Right renal cortex interstitium (tissue), 3 donors: ENCODE measurements around the gene C6orf89. TPM values are rescaled to one million over a fixed set of nuclear protein-coding genes. Genes with fewer than 3 reads are reported as not detected.
"Not testable (repeated sequence)": the region's sequence is repeated elsewhere in the genome, so short reads cannot be mapped to it uniquely, and the experiment has no call there.

Experiments
- DNase-seq, 3 donors: peaks; one replicate each; pipeline ENCODE4 v3.0.0-alpha.2; 2013; ENCODE audit warnings: low read depth in 3 of 3, low spot score in 2 of 3
- polyA plus RNA-seq, 3 donors: library from polyadenylated mRNA; unstranded; fragments of 120-200 nt; gene quantifications; one replicate each; pipeline ENCODE4 v1.2.1, GENCODE V29; 2013; ENCODE audit not compliant: insufficient read length in 3 of 3

C6orf89 gene
- polyA plus RNA-seq, 3 donors: 46.9 to 49.8 (median 48.8) TPM

DNA sequence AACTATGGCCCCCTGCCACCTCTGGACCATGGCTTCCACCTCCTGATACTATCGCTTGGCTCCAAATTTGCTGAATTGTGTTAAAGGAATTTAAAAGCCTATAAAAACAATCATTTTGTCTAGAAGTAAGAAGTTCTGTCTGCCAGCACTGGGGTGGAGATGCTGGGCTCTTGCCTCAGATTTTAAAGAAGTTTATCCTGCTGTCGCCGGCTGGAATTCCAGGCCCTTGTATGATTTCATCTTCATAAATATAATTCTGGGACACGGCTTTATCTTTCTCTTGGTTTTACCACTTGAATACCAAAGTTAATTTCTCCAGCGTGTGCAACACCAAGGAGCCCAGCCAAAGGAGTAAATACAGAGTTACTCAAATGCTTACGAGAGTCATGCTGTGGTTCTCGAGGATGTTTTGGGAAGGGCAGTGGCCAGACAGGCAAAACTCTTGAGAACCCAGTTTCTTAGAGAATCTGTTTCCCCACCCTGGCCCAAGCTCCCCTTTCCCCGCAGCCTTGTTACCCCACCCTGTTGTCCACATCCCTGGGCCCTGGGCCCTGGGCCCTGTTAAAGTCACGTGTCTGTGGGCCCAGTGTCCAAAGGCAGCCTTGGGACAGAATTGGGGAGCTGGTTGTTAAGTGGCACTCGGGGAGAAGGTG is 31.9 kb downstream of the C6orf89 start:
- no peak for DNase-seq

DNA sequence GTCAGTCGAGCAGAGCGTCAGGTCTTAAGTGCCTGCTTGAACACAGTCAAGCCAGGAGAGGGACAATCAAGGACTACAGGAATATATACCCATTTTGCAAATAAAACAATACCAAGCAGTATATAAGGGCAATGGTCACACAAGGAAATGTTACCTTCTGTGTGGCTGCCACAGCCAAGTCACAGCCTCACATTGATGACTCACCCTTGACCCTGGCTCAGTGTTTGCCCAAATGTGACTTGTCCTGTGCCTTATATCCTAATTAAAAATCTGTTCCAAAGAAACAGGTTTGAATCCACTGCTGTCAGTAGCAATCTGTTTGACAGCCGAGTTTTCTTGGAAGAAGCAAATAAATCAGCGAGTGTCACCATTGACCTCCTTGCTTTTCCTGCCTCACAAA is 34.3 kb downstream of the C6orf89 start:
- no peak for DNase-seq

DNA sequence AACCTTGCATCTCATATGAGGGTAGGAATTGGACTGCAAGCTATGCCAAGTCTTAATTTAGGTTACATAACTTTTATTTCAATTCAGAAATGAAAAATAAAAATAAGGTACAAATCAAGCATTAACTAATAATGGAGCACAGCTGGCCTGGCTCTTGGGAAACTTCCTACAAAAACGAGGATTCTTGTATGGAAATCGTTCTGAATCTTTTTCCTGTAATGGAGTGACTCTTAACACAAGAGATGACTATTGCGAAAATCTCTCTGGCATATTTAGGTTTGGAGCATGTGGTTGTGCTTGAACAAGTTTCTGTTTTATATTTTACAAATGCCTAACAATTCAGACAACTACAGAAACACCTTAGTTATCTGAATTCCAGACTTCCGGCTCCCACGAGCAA is 34.8 kb downstream of the C6orf89 start:
- DNase-seq: no peak

DNA sequence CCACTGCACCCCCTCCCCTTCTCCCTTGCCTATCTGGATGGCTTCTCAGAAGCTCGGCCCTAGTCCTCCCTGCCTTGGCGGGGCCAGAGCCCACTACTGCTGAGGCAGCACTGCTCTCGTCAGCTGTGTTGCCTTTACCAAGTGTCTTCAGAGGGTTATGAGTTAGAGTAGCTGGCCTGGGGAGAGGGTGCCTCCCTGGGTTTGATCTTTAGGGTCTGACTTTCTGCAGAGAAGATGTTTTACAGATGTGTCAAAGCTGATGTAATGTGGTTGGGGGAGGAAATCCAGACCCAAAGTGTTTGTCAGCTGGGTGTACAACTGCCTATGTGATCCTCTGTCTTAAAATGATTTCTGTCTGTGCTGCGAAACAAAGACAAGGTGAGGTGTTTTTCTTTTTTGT is 38.4 kb downstream of the C6orf89 start:
- no peak for DNase-seq

DNA sequence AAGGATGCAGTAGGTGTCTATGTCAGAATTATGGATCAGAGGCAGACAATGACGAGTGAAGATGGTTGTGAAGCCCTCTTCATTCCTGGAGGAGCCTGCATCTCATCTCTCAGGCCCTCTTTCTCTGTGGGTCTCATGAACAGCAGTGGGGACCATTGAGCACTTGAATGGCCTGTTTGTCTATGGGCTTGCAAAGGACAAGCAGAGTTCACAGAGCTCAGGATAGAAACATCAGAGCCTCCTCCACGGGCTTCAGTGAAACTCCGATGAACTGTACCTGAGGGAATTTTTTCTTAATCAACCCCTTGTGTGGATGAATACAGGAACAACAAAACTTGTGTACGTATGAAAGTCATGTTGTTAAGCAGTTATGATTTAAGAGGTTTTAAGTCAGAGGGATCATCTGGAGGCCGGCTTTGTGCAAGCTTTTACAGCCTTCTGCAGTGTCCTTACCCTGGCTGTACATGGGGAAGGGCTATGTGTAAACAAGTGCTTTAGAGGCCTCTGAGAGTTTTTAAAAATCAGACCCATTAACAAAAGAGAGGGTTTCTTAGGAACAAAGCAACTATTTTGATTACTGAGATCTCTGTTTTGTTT is 39.1 kb downstream of the C6orf89 start:
- no peak for DNase-seq

DNA sequence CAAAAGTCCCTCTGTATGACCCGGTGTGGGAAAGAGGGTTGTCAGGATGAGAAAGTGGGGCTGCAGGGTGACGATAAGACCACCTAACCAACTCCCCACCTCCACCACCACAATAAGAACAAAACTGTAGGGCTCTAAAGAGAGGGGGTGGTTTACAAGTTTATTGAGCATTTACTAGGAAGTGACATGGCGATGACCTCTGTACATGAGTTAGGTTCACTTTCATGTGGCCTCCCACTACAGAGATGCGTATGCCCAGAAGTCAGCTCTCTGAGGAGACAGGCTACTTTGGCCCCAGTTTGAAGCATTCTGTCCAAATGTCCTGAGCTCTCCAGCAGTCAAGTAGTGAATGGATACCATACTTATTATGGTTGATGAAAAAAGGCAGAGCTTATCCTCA is 40.1 kb downstream of the C6orf89 start:
- DNase-seq: no peak

DNA sequence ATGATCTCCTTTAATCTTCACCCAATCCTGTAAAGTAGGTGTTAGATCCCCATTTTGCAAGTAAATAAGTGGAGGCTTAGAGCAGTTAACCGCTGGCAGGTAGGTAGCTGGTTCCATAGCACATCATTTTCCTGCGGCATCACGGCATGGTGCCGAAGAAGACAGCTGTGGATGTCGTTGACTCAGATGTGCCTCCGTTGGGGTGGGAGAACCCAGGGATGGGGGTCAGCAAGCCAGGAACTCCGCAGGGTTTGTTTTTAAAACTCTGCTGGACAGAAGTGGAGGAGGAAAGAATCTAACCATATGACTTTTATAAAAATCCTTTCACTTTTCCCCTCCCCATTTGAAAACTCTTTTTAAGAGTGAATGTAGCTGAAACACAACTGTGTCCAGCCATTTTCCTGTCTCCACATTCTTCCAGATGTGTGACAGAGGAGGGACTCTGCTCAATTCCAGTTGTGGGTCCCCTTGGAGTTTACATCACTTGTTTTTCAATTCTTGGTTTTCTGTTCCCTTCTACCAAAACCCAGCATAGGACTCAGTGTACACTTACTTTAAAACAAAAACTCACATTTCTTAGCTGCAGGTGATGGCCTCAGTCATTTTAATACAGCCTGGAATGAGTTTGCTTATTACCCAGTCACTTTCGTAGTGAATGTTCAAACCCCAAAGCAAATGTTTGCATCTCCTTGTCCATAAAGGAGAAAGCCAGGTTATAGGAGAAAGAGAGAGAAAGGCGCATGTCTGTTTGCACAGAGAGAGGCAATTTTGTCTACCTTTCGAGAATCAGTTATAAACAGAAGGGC is 41.2 kb downstream of the C6orf89 start:
- DNase-seq: no peak

DNA sequence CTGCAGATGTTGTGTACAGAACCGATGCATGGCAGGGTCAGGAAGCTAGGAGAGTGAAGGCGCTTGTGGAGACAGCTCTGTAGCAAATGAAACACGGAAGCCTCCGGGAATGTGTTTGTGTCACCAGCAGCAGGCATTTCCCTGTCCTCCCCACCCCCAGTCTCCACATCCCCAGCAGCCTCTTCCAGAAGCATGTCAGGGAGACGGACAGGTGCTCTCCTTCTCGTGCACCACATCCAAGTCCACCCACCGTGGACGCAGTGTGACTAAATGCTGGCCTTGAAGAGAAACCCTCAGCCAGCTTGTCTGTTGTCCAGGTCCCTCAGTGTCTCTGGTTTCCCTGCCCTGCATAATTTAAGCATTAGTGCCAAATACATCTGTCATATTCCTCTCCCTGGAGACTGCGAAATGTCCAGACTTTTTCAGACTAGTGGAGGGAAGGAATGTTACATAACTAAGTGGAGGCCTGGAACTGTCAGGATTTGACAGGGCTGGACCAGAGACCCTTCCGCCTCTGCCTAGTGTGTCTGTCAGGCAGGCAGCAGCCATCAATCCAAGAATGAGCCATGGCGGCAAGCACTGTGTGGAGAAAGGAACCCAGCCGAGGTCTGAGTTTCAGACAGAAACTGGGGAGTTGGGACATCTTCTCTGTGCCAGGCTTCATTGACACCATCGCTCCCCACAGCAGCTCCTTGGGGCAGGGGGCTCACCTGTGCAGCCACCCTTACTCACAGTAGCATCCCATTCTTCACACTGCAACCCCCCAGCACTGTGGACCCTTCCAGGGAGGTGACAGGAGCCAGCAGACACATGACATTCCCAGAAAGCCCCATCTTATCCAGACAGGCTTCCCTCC is 42.2 kb downstream of the C6orf89 start:
- no peak for DNase-seq

DNA sequence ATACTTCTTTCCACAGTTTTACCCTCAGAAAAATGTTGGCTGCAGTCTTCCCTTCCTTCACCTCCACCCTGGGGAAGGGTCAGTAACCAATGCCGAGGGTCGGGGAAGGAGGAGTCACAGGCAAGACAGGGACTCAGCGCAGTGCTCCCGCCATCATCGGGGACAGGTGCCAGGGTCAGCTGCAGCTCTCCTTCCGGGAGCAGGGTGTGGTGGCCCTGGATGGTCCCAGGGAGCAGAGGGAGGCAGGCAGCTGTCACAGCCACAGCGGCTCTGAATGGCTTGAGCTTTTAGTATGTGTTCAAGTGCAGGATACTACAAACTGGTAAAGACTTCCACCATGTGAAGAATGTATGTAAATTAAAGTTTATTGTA is 42.8 kb downstream of the C6orf89 start:
- DNase-seq: no peak

DNA sequence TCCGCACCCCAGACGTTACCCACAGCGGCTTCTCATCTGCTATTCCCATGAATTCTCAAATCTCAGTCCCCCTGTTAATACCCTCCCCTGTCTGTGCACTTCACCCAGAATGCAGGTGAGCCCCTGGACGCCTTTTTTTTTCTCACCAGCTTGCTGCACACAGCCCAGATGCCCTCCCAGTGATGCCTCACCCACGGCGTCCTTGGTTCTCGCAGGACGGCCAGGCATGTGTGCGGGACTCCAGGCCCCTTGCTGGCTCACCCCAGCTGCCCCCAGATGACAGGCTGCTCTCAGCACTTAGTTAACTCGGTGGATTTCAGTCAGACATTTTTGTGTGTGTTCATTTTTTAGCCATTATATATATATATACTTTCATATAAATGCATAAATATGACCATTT is 43.4 kb downstream of the C6orf89 start:
- DNase-seq: no peak

DNA sequence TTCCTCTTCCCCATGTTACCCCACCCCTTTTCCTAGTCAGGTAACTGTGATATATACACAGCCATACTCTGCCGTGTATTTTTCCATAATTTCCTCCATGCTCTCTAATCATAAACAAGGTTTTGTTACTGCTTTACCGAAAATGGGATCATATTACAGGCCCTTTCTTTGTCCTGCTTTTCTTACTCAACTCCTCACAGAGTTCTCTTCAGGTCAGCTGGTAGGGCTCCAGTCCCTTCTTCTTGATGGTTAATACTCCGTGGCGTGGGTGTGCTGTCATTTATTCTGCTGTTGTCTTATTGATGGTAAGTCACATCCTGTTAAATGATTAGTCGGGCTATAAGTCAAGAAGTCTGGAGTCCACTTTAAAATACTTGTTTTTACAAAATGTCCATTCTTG is 43.9 kb downstream of the C6orf89 start:
- peak in 1 of 3 donors; percentile 4 for DNase-seq

DNA sequence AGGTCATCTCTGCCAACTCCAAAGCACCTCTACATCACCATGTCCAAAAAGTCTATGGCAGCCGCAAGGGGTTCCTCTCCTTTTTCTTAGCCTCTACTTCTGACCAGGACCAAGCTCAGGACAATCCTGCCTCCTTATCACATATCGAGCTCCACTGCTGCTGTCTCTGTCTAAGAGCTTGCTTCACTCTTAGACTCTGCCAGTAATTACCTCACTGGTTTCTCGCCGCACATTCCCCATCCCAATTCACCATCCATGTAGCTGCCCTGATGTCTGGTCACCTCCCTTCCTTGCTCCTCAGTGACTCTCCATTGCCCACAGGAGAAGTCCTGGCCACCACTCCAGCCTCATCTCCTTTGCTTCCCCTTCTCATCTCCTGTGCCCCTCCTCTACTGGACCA is 44.7 kb downstream of the C6orf89 start:
- DNase-seq: no peak

DNA sequence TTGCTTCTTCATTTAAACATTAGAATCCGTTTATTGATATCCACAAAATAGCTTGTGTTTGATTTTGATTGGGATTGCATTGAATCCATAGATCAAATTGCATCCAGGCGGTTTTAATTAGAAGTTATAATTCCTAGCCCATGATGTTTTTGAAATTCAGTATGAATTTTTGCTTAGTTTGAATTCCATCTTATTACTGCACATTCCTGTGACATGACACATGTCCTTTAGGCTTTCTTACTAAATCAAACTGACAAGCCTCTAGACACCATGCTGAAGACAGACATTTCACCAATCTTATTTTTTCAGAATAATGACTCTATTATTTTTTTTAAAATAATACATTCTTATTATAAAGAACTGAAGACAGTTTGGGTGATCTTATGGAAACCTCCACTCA is 47.4 kb downstream of the C6orf89 start:
- DNase-seq: no peak

DNA sequence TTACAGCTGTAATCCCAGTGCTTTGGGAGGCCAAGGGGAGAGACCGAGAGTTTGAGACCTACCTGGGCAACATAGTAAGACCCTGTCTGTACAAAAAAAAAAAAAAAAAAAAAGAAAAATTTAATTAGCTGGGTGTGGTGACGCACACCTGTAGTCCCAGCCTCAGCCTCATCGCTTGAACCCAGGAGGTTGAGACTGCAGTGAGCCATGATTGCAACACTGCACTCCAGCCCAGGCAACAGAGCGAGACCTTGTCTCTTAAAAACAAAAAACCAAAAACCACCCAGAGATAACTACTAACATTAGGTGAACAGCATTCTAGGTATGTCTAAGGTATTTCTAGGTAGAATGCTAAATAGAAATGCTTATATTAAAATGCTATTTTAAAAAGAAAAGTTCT is 47.8 kb downstream of the C6orf89 start:
- DNase-seq: no peak

DNA sequence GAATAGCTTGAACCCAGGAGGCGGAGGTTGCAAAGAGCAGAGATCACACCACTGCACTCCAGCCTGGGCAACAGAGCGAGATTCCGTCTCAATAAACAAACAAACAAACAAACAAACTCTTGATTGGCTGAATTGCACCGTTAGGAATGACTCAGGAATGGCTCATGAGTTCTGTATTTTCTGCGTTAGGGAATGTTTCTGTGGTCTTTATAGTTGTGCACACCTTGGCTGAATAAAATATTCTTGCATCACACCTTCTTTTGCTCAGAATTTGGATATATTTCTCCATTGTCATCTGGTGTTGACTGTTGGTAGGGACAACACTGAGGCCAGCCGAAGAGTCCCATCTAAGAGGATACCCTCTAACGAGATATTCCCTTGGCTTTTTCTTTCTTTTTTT is 49.1 kb downstream of the C6orf89 start:
- no peak for DNase-seq

DNA sequence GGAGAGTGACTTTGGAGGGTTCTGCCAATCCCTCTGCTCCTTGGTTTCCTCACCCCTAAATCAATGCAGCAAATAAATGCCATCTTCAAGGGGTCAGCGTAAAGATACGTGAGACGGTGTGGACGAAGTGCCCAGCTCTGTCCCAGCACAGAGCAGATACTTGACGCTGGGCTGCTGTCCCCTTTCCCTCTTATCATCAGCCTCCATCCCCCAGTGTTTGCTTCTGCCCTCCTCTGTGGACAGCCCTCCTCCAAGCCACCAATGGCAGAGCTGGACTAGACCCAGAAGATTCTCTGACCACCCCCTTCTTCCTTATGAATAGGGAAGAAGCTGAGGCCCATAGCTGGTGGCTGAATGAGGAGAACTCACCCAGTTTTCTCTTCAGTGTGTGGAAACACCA is 51.1 kb downstream of the C6orf89 start:
- DNase-seq: no peak

DNA sequence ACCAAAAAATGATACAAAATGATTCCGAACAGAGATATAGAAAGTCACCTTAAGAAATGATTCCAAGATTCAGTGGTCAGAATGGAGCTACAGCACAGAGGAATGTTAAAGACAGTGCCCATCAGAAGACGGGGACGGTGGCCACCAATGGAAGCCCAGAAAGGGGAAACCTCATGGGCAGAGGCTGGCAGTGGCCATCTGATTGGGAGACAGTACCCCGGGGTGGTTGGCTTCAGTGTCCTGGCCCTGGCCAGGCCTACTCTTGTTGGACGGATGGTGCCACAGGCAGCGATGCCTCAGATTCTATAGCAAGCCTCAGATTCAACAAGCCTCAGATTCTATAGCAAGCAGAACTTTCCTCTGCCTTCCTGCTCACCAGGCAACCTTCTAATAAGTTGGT is 52.1 kb downstream of the C6orf89 start:
- no peak for DNase-seq

DNA sequence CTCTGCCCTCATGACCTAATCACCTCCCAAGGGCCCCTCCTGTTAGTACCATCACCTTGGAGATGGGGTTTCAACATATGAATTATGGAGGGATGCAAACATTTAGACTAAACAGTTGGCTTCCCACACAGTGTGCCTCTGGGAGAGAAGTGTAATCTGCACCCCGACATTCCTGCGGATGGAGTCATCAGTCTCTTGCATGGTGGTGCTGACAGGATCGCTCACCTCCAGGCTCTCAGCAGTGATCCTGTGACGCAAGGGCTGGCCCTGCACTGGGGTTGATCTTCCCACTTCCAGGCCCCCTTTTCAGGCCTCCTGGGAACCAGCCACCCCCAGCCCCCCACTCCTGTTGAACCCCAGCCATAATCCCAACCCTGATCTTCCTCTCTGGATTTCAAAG is 52.8 kb downstream of the C6orf89 start:
- DNase-seq: no peak

DNA sequence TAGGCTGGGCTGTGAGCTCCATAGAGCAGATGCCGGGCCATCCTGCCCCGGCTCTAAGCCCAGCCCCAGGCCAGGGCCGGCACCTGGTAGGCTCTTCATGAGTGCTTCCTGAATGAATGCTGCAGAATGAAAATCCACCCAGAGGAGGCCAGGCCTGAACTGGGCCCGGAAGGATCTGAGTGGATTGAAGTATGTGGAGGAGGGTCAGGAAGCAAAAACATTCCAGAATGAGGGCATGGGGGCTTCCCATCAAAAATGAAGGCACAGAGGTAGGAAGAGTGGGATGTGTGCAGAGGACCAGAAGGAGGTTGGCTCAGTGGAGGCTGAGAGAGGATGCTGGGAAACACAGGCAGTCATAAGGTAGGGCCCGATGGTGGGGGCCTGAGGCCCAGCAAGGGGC is 53.3 kb downstream of the C6orf89 start:
- not testable (repeated sequence) for DNase-seq

DNA sequence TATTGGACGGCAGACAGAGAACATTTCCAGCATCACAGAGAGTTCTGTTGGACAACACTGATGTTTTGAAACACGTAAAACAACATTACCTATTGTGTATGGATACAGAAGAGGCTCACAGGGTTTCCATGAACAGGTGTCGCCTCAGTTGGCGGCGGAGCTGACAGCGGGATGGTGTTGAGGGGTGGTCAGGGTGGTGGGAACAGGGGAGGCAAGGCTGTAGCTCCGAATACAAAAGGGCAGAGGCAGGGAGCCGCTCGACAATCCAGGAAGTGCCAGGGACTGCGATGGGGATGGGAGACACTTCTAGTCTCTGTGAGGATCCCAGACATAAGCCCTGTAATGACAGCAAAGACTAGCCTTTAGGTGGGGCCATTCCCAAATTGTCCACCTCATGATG is 54.3 kb downstream of the C6orf89 start:
- no peak for DNase-seq

DNA sequence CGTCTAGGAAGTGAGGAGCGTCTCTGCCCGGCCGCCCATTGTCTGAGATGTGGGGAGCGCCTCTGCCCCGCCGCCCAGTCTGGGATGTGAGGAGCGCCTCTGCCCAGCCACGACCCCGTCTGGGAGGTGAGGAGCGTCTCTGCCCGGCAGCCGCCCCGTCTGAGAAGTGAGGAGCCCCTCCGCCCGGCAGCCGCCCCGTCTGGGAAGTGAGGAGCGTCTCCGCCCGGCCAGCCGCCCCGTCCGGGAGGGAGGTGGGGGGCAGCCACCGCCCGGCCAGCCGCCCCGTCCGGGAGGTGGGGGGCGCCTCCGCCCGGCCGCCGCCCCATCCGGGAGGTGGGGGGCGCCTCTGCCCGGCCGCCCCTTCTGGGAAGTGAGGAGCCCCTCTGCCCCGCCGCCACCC is 55.8 kb downstream of the C6orf89 start:
- DNase-seq: not testable (repeated sequence)
